ENCODE data around the gene ZNF503. TPM values are rescaled to one million over a fixed set of nuclear protein-coding genes. Genes with fewer than 3 reads are reported as not detected.

The ZNF503 gene
- total and polyA plus RNA-seq, 2 experiments from 2014 or later: 0.21 TPM; not detected in 1

- TF ChIP-seq POLR2AphosphoS5 (IDR thresholded peaks at IDR 0.05; ENCODE audit: low read depth): no peak
- no peak for TF ChIP-seq ZNF114 (CRISPR knock-in tag; IDR thresholded peaks at IDR 0.05)
Observed at GRCh38 chr10:75378379-75378778, 23.2 kb downstream of the ZNF503 start (continued).

GRCh38 chr10:75377869-75378268, 23.7 kb downstream of the ZNF503 start:
- H3K27ac ChIP-seq (ENCODE audit: low read depth): no peak overlapping the region
- H3K9me2 ChIP-seq (ENCODE audit: insufficient read depth): peaks cover 8% of the 10 kb centered on the region; the same call in 1 of the 2 replicates
- no peaks in the 10 kb centered on the region for H3K9me3 Mint-ChIP-seq
- H3K27me3 Mint-ChIP-seq (ENCODE audit: insufficient read depth, low read depth, poor library complexity): peaks cover 4% of the 10 kb centered on the region
- no peaks in the 10 kb centered on the region for H3K27me3 ChIP-seq (ENCODE audit: insufficient read depth)
- H3K4me3 Mint-ChIP-seq: no peak overlapping the region
- no peak overlapping the region for H3K27ac Mint-ChIP-seq
- H3K4me1 Mint-ChIP-seq: peaks cover 4% of the 10 kb centered on the region
- no peaks in the 10 kb centered on the region for H3K36me3 Mint-ChIP-seq (ENCODE audit: low read depth)
- no peak overlapping the region for H3K4me2 ChIP-seq
- no peak for DNase-seq (ENCODE audit: low spot score)
- no peak overlapping the region for H3K4me3 ChIP-seq
- no peaks in the 10 kb centered on the region for H3K79me2 ChIP-seq (replicated peaks; ENCODE audit: insufficient read depth)
- no peaks in the 10 kb centered on the region for H3K4me1 ChIP-seq (ENCODE audit: insufficient read depth)
- no peak for ATAC-seq
- no peaks in the 10 kb centered on the region for H3F3A ChIP-seq (replicated peaks; ENCODE audit: low read depth)
- no peak overlapping the region for H2AFZ ChIP-seq
- H3K36me3 ChIP-seq (ENCODE audit: insufficient read depth): no peaks in the 10 kb centered on the region
- TF ChIP-seq ZNF331 (CRISPR knock-in tag; IDR thresholded peaks at IDR 0.05; ENCODE audit: low read depth) (no peak), NANOG (IDR thresholded peaks at IDR 0.05; ENCODE audit: borderline replicate concordance) (no peak), POLR2AphosphoS5 (IDR thresholded peaks at IDR 0.05; ENCODE audit: low read depth) (no peak), CREB1 (CRISPR knock-in tag; IDR thresholded peaks at IDR 0.05; ENCODE audit: low read depth) (no peak)
- H4K20me1 ChIP-seq (replicated peaks; ENCODE audit: insufficient read depth): no peaks in the 10 kb centered on the region

- no peak overlapping the region for H3K4me3 ChIP-seq
- no peaks in the 10 kb centered on the region for H3K4me1 ChIP-seq (ENCODE audit: insufficient read depth)
- no peak overlapping the region for H2AFZ ChIP-seq
- H3K27ac ChIP-seq (ENCODE audit: low read depth): no peak overlapping the region
- no peaks in the 10 kb centered on the region for H3K36me3 ChIP-seq (ENCODE audit: insufficient read depth)
- no peaks in the 10 kb centered on the region for H3K79me2 ChIP-seq (replicated peaks; ENCODE audit: insufficient read depth)
- H4K20me1 ChIP-seq (replicated peaks; ENCODE audit: insufficient read depth): no peaks in the 10 kb centered on the region
- no peaks in the 10 kb centered on the region for H3K27me3 ChIP-seq (ENCODE audit: insufficient read depth)
- peaks cover 7% of the 10 kb centered on the region for H3K27me3 Mint-ChIP-seq (ENCODE audit: insufficient read depth, low read depth, poor library complexity)
- H3K36me3 Mint-ChIP-seq (ENCODE audit: low read depth): no peaks in the 10 kb centered on the region
- H3K4me2 ChIP-seq: no peak overlapping the region
- peaks cover 4% of the 10 kb centered on the region; the same call in 1 of the 2 replicates for H3K9me2 ChIP-seq (ENCODE audit: insufficient read depth)
- no peak for DNase-seq (ENCODE audit: low spot score)
- no peak overlapping the region for H3K4me3 Mint-ChIP-seq
- no peak overlapping the region for H3K27ac Mint-ChIP-seq
- ATAC-seq: no peak
- H3F3A ChIP-seq (replicated peaks; ENCODE audit: low read depth): no peaks in the 10 kb centered on the region
- no peaks in the 10 kb centered on the region for H3K9me3 Mint-ChIP-seq
- H3K4me1 Mint-ChIP-seq: peaks cover 4% of the 10 kb centered on the region
- TF ChIP-seq CTCF (conservative IDR thresholded peaks at IDR 0.05; ENCODE audit: low read depth in 2 of 2): no peak
- TF ChIP-seq REST (IDR thresholded peaks at IDR 0.05; ENCODE audit: unreplicated experiment): no peak
- no peak for TF ChIP-seq ZNF114 (CRISPR knock-in tag; IDR thresholded peaks at IDR 0.05)
- no peak for TF ChIP-seq EZH2 (IDR thresholded peaks at IDR 0.05; ENCODE audit: low read depth, unreplicated experiment)
- no peak for TF ChIP-seq ETS1 (IDR thresholded peaks at IDR 0.05)
- TF ChIP-seq NANOG (IDR thresholded peaks at IDR 0.05; ENCODE audit: borderline replicate concordance): no peak
- TF ChIP-seq EZH2phosphoT487 (IDR thresholded peaks at IDR 0.05; ENCODE audit: unreplicated experiment): no peak
- no peak for TF ChIP-seq ZNF331 (CRISPR knock-in tag; IDR thresholded peaks at IDR 0.05; ENCODE audit: low read depth)
- no peak for TF ChIP-seq POLR2AphosphoS5 (IDR thresholded peaks at IDR 0.05; ENCODE audit: low read depth)
Observed at GRCh38 chr10:75375838-75376237, 25.7 kb downstream of the ZNF503 start.
